ENCODE results near the gene GMDS. TPM values are rescaled to one million over a fixed set of nuclear protein-coding genes. Genes with fewer than 3 reads are reported as not detected.

GMDS gene
- total and polyA plus RNA-seq, 2 of the 13 experiments (the other 11 are each of a cell fraction or from before 2014, with no cell fraction given), result 64.4 to 112 TPM

DNA sequence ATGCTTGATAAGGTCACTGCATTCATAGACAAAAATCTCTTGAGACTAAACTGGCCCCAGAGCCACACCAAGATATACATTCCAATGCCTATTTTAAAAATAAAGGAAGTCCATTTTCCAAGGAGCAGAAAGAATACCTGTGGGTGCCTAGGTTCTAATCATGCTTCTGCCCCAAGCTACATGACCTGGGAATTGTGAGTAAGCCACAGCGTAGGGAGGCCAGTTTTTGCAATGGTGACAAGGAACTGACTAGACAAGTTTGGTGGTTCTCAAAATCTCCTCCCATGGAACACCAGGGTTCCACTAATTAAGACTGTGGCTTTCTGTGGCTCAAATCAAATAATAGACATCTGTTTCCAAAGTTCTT, 83.3 kb downstream of the GMDS start:
- POLR2A ChIA-PET, result no interaction called here
- no TSS peak for BruUV-seq (replicated peaks)
- ATAC-seq (no peak), FAIRE-seq (no peak), DNase-seq (ENCODE audit: low spot score) (no peak)
- TF ChIP-seq HMG20B (CRISPR knock-in tag; conservative IDR thresholded peaks at IDR 0.05) (no peak), ZNF234 (CRISPR knock-in tag; conservative IDR thresholded peaks at IDR 0.05) (no peak), ZNF251 (CRISPR knock-in tag; IDR thresholded peaks at IDR 0.05) (no peak), ZNF644 (CRISPR knock-in tag; IDR thresholded peaks at IDR 0.05; ENCODE audit: low read depth) (no peak), NFKB2 (CRISPR knock-in tag; IDR thresholded peaks at IDR 0.05; ENCODE audit: borderline replicate concordance) (no peak), NPAS2 (CRISPR knock-in tag; IDR thresholded peaks at IDR 0.05; ENCODE audit: borderline replicate concordance) (no peak), PCBP2 (optimal IDR thresholded peaks at IDR 0.05; ENCODE audit: low read depth, low read length, poor library complexity, severe bottlenecking) (no peak), ZNF256 (CRISPR knock-in tag; conservative IDR thresholded peaks at IDR 0.05) (no peak), ZNF207 (IDR thresholded peaks at IDR 0.05; ENCODE audit: borderline replicate concordance) (no peak), ZNF468 (CRISPR knock-in tag; IDR thresholded peaks at IDR 0.05) (no peak), TMF1 (CRISPR knock-in tag; IDR thresholded peaks at IDR 0.05; ENCODE audit: low read depth) (no peak), ZNF530 (CRISPR knock-in tag; IDR thresholded peaks at IDR 0.05; ENCODE audit: low read depth) (no peak)
- TF ChIP-seq, protein P1, sequence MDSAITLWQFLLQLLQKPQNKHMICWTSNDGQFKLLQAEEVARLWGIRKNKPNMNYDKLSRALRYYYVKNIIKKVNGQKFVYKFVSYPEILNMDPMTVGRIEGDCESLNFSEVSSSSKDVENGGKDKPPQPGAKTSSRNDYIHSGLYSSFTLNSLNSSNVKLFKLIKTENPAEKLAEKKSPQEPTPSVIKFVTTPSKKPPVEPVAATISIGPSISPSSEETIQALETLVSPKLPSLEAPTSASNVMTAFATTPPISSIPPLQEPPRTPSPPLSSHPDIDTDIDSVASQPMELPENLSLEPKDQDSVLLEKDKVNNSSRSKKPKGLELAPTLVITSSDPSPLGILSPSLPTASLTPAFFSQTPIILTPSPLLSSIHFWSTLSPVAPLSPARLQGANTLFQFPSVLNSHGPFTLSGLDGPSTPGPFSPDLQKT (CRISPR knock-in tag; IDR thresholded peaks at IDR 0.05; ENCODE audit: borderline replicate concordance), result no peak
- Histone ChIP-seq H4K20me1 (ENCODE audit: insufficient read depth, low read length) (peaks cover 42% of the 10 kb centered on the region), H3K9me3 (ENCODE audit: low read length) (no peaks in the 10 kb centered on the region), H3K27ac (ENCODE audit: extremely low read length, insufficient read depth, low read length) (no peak overlapping the region), H2AFZ (ENCODE audit: low read length) (no peak overlapping the region), H3K9ac (ENCODE audit: insufficient read depth, low read depth, low read length) (no peak overlapping the region), H3K4me2 (ENCODE audit: low read depth, low read length) (no peak overlapping the region), H3K27me3 (ENCODE audit: control insufficient read depth in 1 of 2, insufficient read depth in 2 of 2, low read length in 2 of 2) (no peaks in the 10 kb centered on the region), H3K4me1 (ENCODE audit: insufficient read depth, low read length) (peaks cover 43% of the 10 kb centered on the region), H3K4me3 (replicated peaks in 1 of 3; ENCODE audit: insufficient read depth in 1 of 3, low read depth in 2 of 3, low read length in 3 of 3) (no peak overlapping the region), H3K36me3 (replicated peaks in 1 of 2; ENCODE audit: control insufficient read depth in 1 of 2, insufficient read depth in 2 of 2, low read length in 2 of 2) (peaks cover 1 to 3% of the 10 kb centered on the region in 2 experiments; a peak in 1 of 5 replicates), H3K79me2 (ENCODE audit: insufficient read depth, low read length) (peaks cover 96% of the 10 kb centered on the region)
- intact Hi-C loops (cut with micrococcal nuclease; ENCODE audit: unreplicated experiment), result loop anchor here (5.0 kb wide), 1 partner anchor 65 kb away; no protein-coding TSS in a partner anchor
- in situ Hi-C loops (cut with HindIII; ENCODE audit: extremely low pct_ligation_motif_present, low pct_unique_long_range_greater_than_20kb), result no loop called here
- CTCF ChIA-PET (ENCODE audit: low intra/inter-chr PET ratio, low total read pairs), result no interaction called here
- WGBS (ENCODE audit: low lambda C conversion rate), result 95% methylated on average over 1 of the region's 1 CpG
